Activated naive CD8-positive, alpha-beta T cell treated with anti-CD3 and anti-CD28 coated beads, Interleukin-2, amount 10 ng/mL, durations not matched to agents 7 days and 5 days (primary cell): Measurements from ENCODE around the gene PADI2. TPM values are rescaled to one million over a fixed set of nuclear protein-coding genes. Genes with fewer than 3 reads are reported as not detected.

ENCODE experiments used
- ATAC-seq: fragments of 150-1000 bp; cut with Tn5 transposase; one replicate; pipeline ENCODE4 v1.10.0; 2021; ENCODE audit warnings: low read depth, moderate library complexity
- POLR2A ChIA-PET: fragments of 350-600 bp; sonication (Branson Sonifier 250); formaldehyde crosslinking; loops from one replicate; lab custom pipeline; 2021; ENCODE audit warnings: antibody characterized with exemption; lab: Charles Lee
- DNase-seq: peaks from one replicate; pipeline ENCODE4 v3.0.0; 2021
- H3K27ac Mint-ChIP-seq: one replicate; pipeline ENCODE4 v1.8.0; 2022; ENCODE audit warnings: mild to moderate bottlenecking, mixed read lengths
- H3K27me3 Mint-ChIP-seq: one replicate; pipeline ENCODE4 v1.8.0; 2022; ENCODE audit warnings: mild to moderate bottlenecking, moderate library complexity, mixed read lengths
- H3K36me3 Mint-ChIP-seq: one replicate; pipeline ENCODE4 v1.8.0; 2021; ENCODE audit warnings: mild to moderate bottlenecking, mixed read lengths
- H3K4me1 Mint-ChIP-seq: one replicate; pipeline ENCODE4 v1.8.0; 2021; ENCODE audit warnings: mixed read lengths
- H3K4me3 Mint-ChIP-seq: one replicate; pipeline ENCODE4 v1.8.0; 2022; ENCODE audit warnings: mild to moderate bottlenecking, moderate library complexity, mixed read lengths
- H3K9me3 Mint-ChIP-seq: one replicate; pipeline ENCODE4 v1.8.0; 2021; ENCODE audit warnings: mixed read lengths
- total RNA-seq, 2 experiments: library from RNA; stranded (reverse); gene quantifications; one replicate each; pipeline ENCODE4 v1.2.3, GENCODE V29; 2021

PADI2 gene
- total RNA-seq, 2 experiments from 2014 or later = 0.08 to 0.23 TPM

GRCh38 chr1:17156108-17156507, 36.9 kb upstream of the PADI2 start:
- H3K4me1 Mint-ChIP-seq = peaks cover 4% of the 10 kb centered on the region
- POLR2A ChIA-PET = no interaction called here
- no peak overlapping the region for H3K27ac Mint-ChIP-seq
- peaks cover 32% of the 10 kb centered on the region for H3K9me3 Mint-ChIP-seq
- peaks cover 2% of the 10 kb centered on the region for H3K36me3 Mint-ChIP-seq
- DNase-seq (no peak), ATAC-seq (no peak)
- H3K4me3 Mint-ChIP-seq = no peak overlapping the region
- H3K27me3 Mint-ChIP-seq = peaks cover 20% of the 10 kb centered on the region

GRCh38 chr1:17155257-17155920, 36.1 kb upstream of the PADI2 start:
- DNase-seq (no peak), ATAC-seq (no peak)
- H3K4me3 Mint-ChIP-seq = no peak overlapping the region
- POLR2A ChIA-PET = no interaction called here
- H3K9me3 Mint-ChIP-seq = peaks cover 32% of the 10 kb centered on the region
- peaks cover 1% of the 10 kb centered on the region for H3K4me1 Mint-ChIP-seq
- H3K27ac Mint-ChIP-seq = no peak overlapping the region
- peaks cover 2% of the 10 kb centered on the region for H3K36me3 Mint-ChIP-seq
- H3K27me3 Mint-ChIP-seq = peaks cover 25% of the 10 kb centered on the region

- Mint-ChIP-seq H3K4me1 (no peaks in the 10 kb centered on the region), H3K36me3 (no peaks in the 10 kb centered on the region)
- POLR2A ChIA-PET = no interaction called here
These were observed 30.5 kb upstream of the PADI2 start for GRCh38 chr1:17149771-17150170.

GRCh38 chr1:17148950-17149608, 29.8 kb upstream of the PADI2 start:
- Mint-ChIP-seq H3K4me3 (no peak overlapping the region), H3K27me3 (peaks cover 48% of the 10 kb centered on the region), H3K27ac (no peak overlapping the region), H3K4me1 (no peaks in the 10 kb centered on the region), H3K9me3 (peaks cover 15% of the 10 kb centered on the region), H3K36me3 (no peaks in the 10 kb centered on the region)
- no peak for ATAC-seq
- POLR2A ChIA-PET = no interaction called here
- DNase-seq = no peak

More at GRCh38 chr1:17149771-17150170, 30.5 kb upstream of the PADI2 start:
- peaks cover 22% of the 10 kb centered on the region for H3K9me3 Mint-ChIP-seq
- DNase-seq = no peak
- no peak for ATAC-seq
- peaks cover 50% of the 10 kb centered on the region for H3K27me3 Mint-ChIP-seq
- H3K4me3 Mint-ChIP-seq = no peak overlapping the region
- no peak overlapping the region for H3K27ac Mint-ChIP-seq

GRCh38 chr1:17145648-17146047, 26.4 kb upstream of the PADI2 start:
- POLR2A ChIA-PET = no interaction called here
- no peaks in the 10 kb centered on the region for H3K4me1 Mint-ChIP-seq
- no peak for DNase-seq
- H3K4me3 Mint-ChIP-seq = no peak overlapping the region
- H3K27me3 Mint-ChIP-seq = peaks cover 36% of the 10 kb centered on the region
- no peaks in the 10 kb centered on the region for H3K9me3 Mint-ChIP-seq
- no peak overlapping the region for H3K27ac Mint-ChIP-seq
- H3K36me3 Mint-ChIP-seq = no peaks in the 10 kb centered on the region
- no peak for ATAC-seq

GRCh38 chr1:17143760-17144159, 24.5 kb upstream of the PADI2 start:
- ATAC-seq (no peak), DNase-seq (no peak)
- H3K27ac Mint-ChIP-seq = no peak overlapping the region
- no peaks in the 10 kb centered on the region for H3K4me1 Mint-ChIP-seq
- POLR2A ChIA-PET = no interaction called here
- H3K4me3 Mint-ChIP-seq = no peak overlapping the region
- no peaks in the 10 kb centered on the region for H3K9me3 Mint-ChIP-seq
- peaks cover 23% of the 10 kb centered on the region for H3K27me3 Mint-ChIP-seq
- no peaks in the 10 kb centered on the region for H3K36me3 Mint-ChIP-seq

GRCh38 chr1:17141441-17142197, 22.4 kb upstream of the PADI2 start:
- POLR2A ChIA-PET = no interaction called here
- DNase-seq = no peak
- Mint-ChIP-seq H3K4me3 (no peak overlapping the region), H3K27ac (no peak overlapping the region), H3K36me3 (no peaks in the 10 kb centered on the region), H3K27me3 (peaks cover 8% of the 10 kb centered on the region), H3K4me1 (no peaks in the 10 kb centered on the region), H3K9me3 (no peaks in the 10 kb centered on the region)
- ATAC-seq = no peak

GRCh38 chr1:17140279-17140678, 21.0 kb upstream of the PADI2 start:
- POLR2A ChIA-PET = no interaction called here
- H3K27ac Mint-ChIP-seq = no peak overlapping the region
- ATAC-seq = no peak
- no peak for DNase-seq
- no peaks in the 10 kb centered on the region for H3K9me3 Mint-ChIP-seq
- no peaks in the 10 kb centered on the region for H3K4me1 Mint-ChIP-seq
- H3K4me3 Mint-ChIP-seq = no peak overlapping the region
- H3K27me3 Mint-ChIP-seq = peaks cover 6% of the 10 kb centered on the region
- no peaks in the 10 kb centered on the region for H3K36me3 Mint-ChIP-seq

GRCh38 chr1:17139637-17140036, 20.4 kb upstream of the PADI2 start:
- Mint-ChIP-seq H3K9me3 (no peaks in the 10 kb centered on the region), H3K27ac (no peak overlapping the region), H3K27me3 (peaks cover 6% of the 10 kb centered on the region), H3K4me1 (peaks cover under 1% of the 10 kb centered on the region), H3K4me3 (no peak overlapping the region), H3K36me3 (no peaks in the 10 kb centered on the region)
- ATAC-seq (no peak), DNase-seq (no peak)
- POLR2A ChIA-PET = no interaction called here

GRCh38 chr1:17137441-17137840, 18.2 kb upstream of the PADI2 start:
- DNase-seq = no peak
- no peaks in the 10 kb centered on the region for H3K9me3 Mint-ChIP-seq
- H3K4me1 Mint-ChIP-seq = peaks cover 1% of the 10 kb centered on the region
- H3K27ac Mint-ChIP-seq = no peak overlapping the region
- POLR2A ChIA-PET = no interaction called here
- no peak overlapping the region for H3K4me3 Mint-ChIP-seq
- ATAC-seq = no peak
- H3K27me3 Mint-ChIP-seq = peaks cover 5% of the 10 kb centered on the region
- H3K36me3 Mint-ChIP-seq = no peaks in the 10 kb centered on the region

- H3K27me3 Mint-ChIP-seq = peaks cover 2% of the 10 kb centered on the region
- no peak overlapping the region for H3K27ac Mint-ChIP-seq
- peaks cover 1% of the 10 kb centered on the region for H3K4me1 Mint-ChIP-seq
- POLR2A ChIA-PET = no interaction called here
- H3K36me3 Mint-ChIP-seq = no peaks in the 10 kb centered on the region
- DNase-seq = no peak
- no peak overlapping the region for H3K4me3 Mint-ChIP-seq
- no peak for ATAC-seq
- H3K9me3 Mint-ChIP-seq = no peaks in the 10 kb centered on the region
These were observed 17.7 kb upstream of the PADI2 start for GRCh38 chr1:17136936-17137335.

GRCh38 chr1:17136145-17136544, 16.9 kb upstream of the PADI2 start:
- POLR2A ChIA-PET = no interaction called here
- no peak for DNase-seq
- Mint-ChIP-seq H3K4me1 (peaks cover 1% of the 10 kb centered on the region), H3K4me3 (no peak overlapping the region), H3K36me3 (no peaks in the 10 kb centered on the region), H3K27me3 (peaks cover 2% of the 10 kb centered on the region), H3K27ac (no peak overlapping the region), H3K9me3 (no peaks in the 10 kb centered on the region)
- no peak for ATAC-seq

GRCh38 chr1:17135530-17135929, 16.3 kb upstream of the PADI2 start:
- no peaks in the 10 kb centered on the region for H3K9me3 Mint-ChIP-seq
- no peak overlapping the region for H3K27ac Mint-ChIP-seq
- no peak for DNase-seq
- H3K36me3 Mint-ChIP-seq = no peaks in the 10 kb centered on the region
- H3K27me3 Mint-ChIP-seq = peaks cover 2% of the 10 kb centered on the region
- no peak for ATAC-seq
- no peak overlapping the region for H3K4me3 Mint-ChIP-seq
- POLR2A ChIA-PET = no interaction called here
- H3K4me1 Mint-ChIP-seq = peaks cover 1% of the 10 kb centered on the region
